HL-60 (cell line): Measurements from ENCODE around the gene EVI5L.

Experiments
- DNase-seq, 2 experiments: peaks; one replicate each; pipeline ENCODE4 v3.0.0-alpha.2; 2010 to 2020; ENCODE audit warnings: low read depth in 1 of 2, low spot score in 1 of 2
- H3K27ac ChIP-seq: fragments of 250-450 bp; sonication (Bioruptor Pico); replicated peaks from 2 replicates; pipeline ENCODE4 v1.5.1; 2020; ENCODE audit warnings: mild to moderate bottlenecking, moderate library complexity
- H3K27me3 ChIP-seq: fragments of 250-450 bp; sonication (Bioruptor Pico); 2 replicates; pipeline ENCODE4 v1.5.1; 2021; ENCODE audit warnings: mild to moderate bottlenecking, moderate library complexity; ENCODE audit not compliant: insufficient read depth, poor library complexity, severe bottlenecking
- H3K4me3 ChIP-seq: replicated peaks from 2 replicates; pipeline ENCODE4 v1.5.1; 2011; ENCODE audit warnings: mild to moderate bottlenecking, control low read depth, low read length; ENCODE audit not compliant: insufficient read depth
- CTCF ChIP-seq: IDR thresholded peaks from one replicate; pipeline ENCODE4 v1.5.1; 2011; ENCODE audit warnings: low read length, control low read depth, inconsistent platforms; ENCODE audit not compliant: insufficient read depth
- GABPA ChIP-seq: IDR thresholded peaks from 2 replicates; pipeline ENCODE4 v1.6.1; 2012; ENCODE audit warnings: low read depth
- POLR2AphosphoS5 ChIP-seq: IDR thresholded peaks from 2 replicates; pipeline ENCODE4 v1.6.1; 2012; ENCODE audit warnings: low read depth
- REST ChIP-seq: IDR thresholded peaks from 2 replicates; pipeline ENCODE4 v1.6.1; 2012; ENCODE audit warnings: low read depth; ENCODE audit not compliant: insufficient replicate concordance
- SPI1 ChIP-seq: IDR thresholded peaks from 2 replicates; pipeline ENCODE4 v1.6.1; 2012; ENCODE audit warnings: low read depth, mild to moderate bottlenecking, borderline replicate concordance

EVI5L gene

GRCh38 chr19:7898967-7899366, 68.9 kb downstream of the EVI5L start:
- TF ChIP-seq POLR2AphosphoS5 = no peak
- no peak for TF ChIP-seq SPI1
- no peak for TF ChIP-seq GABPA
- no peak for TF ChIP-seq REST
- no peak for TF ChIP-seq CTCF
- H3K4me3 ChIP-seq = no peak overlapping the region
- no peak for DNase-seq
- no peak overlapping the region for H3K27ac ChIP-seq
- H3K27me3 ChIP-seq = no peaks in the 10 kb centered on the region

DNA sequence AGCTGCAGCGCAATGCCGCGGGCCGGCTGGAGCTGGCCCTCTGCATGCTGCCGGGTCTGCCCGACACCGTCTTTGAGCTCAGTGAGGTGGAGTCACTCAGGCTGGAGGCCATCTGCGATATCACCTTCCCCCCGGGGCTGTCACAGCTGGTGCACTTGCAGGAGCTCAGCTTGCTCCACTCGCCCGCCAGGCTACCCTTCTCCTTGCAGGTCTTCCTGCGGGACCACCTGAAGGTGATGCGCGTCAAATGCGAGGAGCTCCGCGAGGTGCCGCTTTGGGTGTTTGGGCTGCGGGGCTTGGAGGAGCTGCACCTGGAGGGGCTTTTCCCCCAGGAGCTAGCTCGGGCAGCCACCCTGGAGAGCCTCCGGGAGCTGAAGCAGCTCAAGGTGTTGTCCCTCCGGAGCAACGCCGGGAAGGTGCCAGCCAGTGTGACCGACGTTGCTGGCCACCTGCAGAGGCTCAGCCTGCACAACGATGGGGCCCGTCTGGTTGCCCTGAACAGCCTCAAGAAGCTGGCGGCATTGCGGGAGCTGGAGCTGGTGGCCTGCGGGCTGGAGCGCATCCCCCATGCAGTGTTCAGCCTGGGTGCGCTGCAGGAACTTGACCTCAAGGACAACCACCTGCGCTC, 69.8 kb downstream of the EVI5L start:
- no peaks in the 10 kb centered on the region for H3K27me3 ChIP-seq
- TF ChIP-seq CTCF = no peak
- TF ChIP-seq SPI1 = no peak
- no peak for TF ChIP-seq REST
- no peak for TF ChIP-seq GABPA
- no peak for TF ChIP-seq POLR2AphosphoS5
- H3K4me3 ChIP-seq = no peak overlapping the region
- no peak for DNase-seq
- no peak overlapping the region for H3K27ac ChIP-seq

DNA sequence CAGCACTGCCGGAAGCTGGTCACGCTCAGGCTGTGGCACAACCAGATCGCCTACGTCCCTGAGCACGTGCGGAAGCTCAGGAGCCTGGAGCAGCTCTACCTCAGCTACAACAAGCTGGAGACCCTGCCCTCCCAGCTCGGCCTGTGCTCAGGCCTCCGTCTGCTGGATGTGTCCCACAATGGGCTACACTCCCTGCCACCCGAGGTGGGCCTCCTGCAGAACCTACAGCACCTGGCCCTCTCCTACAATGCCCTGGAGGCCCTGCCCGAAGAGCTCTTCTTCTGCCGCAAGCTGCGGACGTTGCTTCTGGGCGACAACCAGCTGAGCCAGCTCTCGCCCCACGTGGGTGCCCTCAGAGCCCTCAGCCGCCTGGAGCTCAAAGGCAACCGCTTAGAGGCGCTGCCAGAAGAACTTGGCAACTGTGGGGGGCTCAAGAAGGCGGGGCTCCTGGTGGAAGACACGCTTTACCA, 70.4 kb downstream of the EVI5L start:
- no peak overlapping the region for H3K27ac ChIP-seq
- no peaks in the 10 kb centered on the region for H3K27me3 ChIP-seq
- TF ChIP-seq POLR2AphosphoS5 = no peak
- TF ChIP-seq GABPA = no peak
- TF ChIP-seq CTCF = no peak
- TF ChIP-seq REST = no peak
- no peak for TF ChIP-seq SPI1
- DNase-seq = no peak
- no peak overlapping the region for H3K4me3 ChIP-seq
